K562 (cell line): Measurements from ENCODE around the gene TIMP1. TPM values are rescaled to one million over a fixed set of nuclear protein-coding genes. Genes with fewer than 3 reads are reported as not detected.

ENCODE experiments used
- BRCA1 ChIP-seq, 2 experiments: fragments of 450-650 bp in 1 of 2; sonication (generic) in 1 of 2; formaldehyde crosslinking in 1 of 2; IDR thresholded peaks; 2 replicates each; pipeline versions ENCODE4 v1.5.0 to v1.6.1; 2017 to 2020; ENCODE audit warnings: mild to moderate bottlenecking in 1 of 2, missing genetic modification reagents in 1 of 2
- BRD9 ChIP-seq: fragments of 450-650 bp; IDR thresholded peaks from 2 replicates; pipeline ENCODE4 v1.6.1; 2018; ENCODE audit warnings: low read depth; ENCODE audit not compliant: partially characterized antibody
- CBX2 ChIP-seq: fragments of 200-600 bp; sonication (generic); IDR thresholded peaks from one replicate; pipeline ENCODE4 v1.6.1; 2012; ENCODE audit warnings: mild to moderate bottlenecking, low read length, inconsistent platforms; ENCODE audit not compliant: insufficient read depth, poor library complexity, severe bottlenecking
- E2F8 ChIP-seq: fragments of 450-650 bp; IDR thresholded peaks from 2 replicates; pipeline ENCODE4 v1.7.1; 2018; ENCODE audit warnings: mild to moderate bottlenecking, low read depth; ENCODE audit not compliant: partially characterized antibody
- KAT2B ChIP-seq: IDR thresholded peaks from one replicate; pipeline ENCODE4 v1.6.1; 2012; ENCODE audit warnings: low read depth, mild to moderate bottlenecking, control low read depth, inconsistent platforms, low read length, moderate library complexity
- KAT8 ChIP-seq: fragments of 450-650 bp; IDR thresholded peaks from 2 replicates; pipeline ENCODE4 v1.6.1; 2016; ENCODE audit warnings: low read depth, mild to moderate bottlenecking
- MCM5 ChIP-seq: fragments of 450-650 bp; IDR thresholded peaks from 2 replicates; pipeline ENCODE4 v1.6.1; 2016; ENCODE audit warnings: low read depth
- NCOA4 ChIP-seq: fragments of 450-650 bp; IDR thresholded peaks from 2 replicates; pipeline ENCODE4 v1.6.1; 2018; ENCODE audit warnings: mild to moderate bottlenecking; ENCODE audit not compliant: partially characterized antibody
- NFXL1 ChIP-seq: fragments of 450-650 bp; formaldehyde crosslinking; IDR thresholded peaks from 2 replicates; pipeline ENCODE4 v1.4.0; 2021; ENCODE audit warnings: mild to moderate bottlenecking
- PATZ1 ChIP-seq: fragments of 250-450 bp; sonication (Bioruptor Pico); IDR thresholded peaks from 2 replicates; pipeline ENCODE4 v1.5.0; 2020; ENCODE audit warnings: mild to moderate bottlenecking, borderline replicate concordance
- RBM15 ChIP-seq: fragments of 200-400 bp; formaldehyde crosslinking; IDR thresholded peaks from 2 replicates; pipeline ENCODE4 v1.6.1; 2018; ENCODE audit warnings: mild to moderate bottlenecking, low read length, moderate library complexity; ENCODE audit not compliant: insufficient read depth
- SRF ChIP-seq, 2 experiments: fragments of 250-450, 450-650 bp in 1 of 2; sonication (Bioruptor Pico) in 1 of 2; sonication (generic) in 1 of 2; formaldehyde crosslinking; IDR thresholded peaks; 2 replicates each; pipeline versions ENCODE4 v1.5.0 to v1.5.1; 2020 to 2022; ENCODE audit warnings: mild to moderate bottlenecking in 1 of 2, missing genetic modification reagents in 1 of 2
- SRSF3 ChIP-seq: fragments of 200-400 bp; formaldehyde crosslinking; IDR thresholded peaks from 2 replicates; pipeline ENCODE4 v1.6.1; 2016; ENCODE audit warnings: mild to moderate bottlenecking, low read length, moderate library complexity; ENCODE audit not compliant: insufficient read depth
- TAF7 ChIP-seq: fragments of 450-650 bp; IDR thresholded peaks from 2 replicates; pipeline ENCODE4 v1.6.1; 2016; ENCODE audit warnings: missing genetic modification characterization, missing compliant biosample characterization
- TCF15 ChIP-seq: fragments of 250-450 bp; sonication (Bioruptor Pico); IDR thresholded peaks from 2 replicates; pipeline ENCODE4 v1.8.0; 2022; ENCODE audit warnings: moderate library complexity, mild to moderate bottlenecking, inconsistent platforms
- TSC22D4 ChIP-seq: fragments of 450-650 bp; IDR thresholded peaks from 2 replicates; pipeline ENCODE4 v1.6.1; 2016; ENCODE audit warnings: missing genetic modification characterization, missing biosample characterization, control low read depth
- ZNF354B ChIP-seq: fragments of 250-450 bp; sonication (Bioruptor Pico); IDR thresholded peaks from 2 replicates; pipeline ENCODE4 v1.4.0; 2020
- ZNF589 ChIP-seq: fragments of 200-800 bp; sonication (Bioruptor generic); IDR thresholded peaks from 2 replicates; pipeline ENCODE4 v1.6.1; 2016; ENCODE audit warnings: low read depth, missing genetic modification characterization, missing compliant biosample characterization
- ZNF655 ChIP-seq: fragments of 250-450 bp; sonication (Bioruptor Pico); IDR thresholded peaks from 2 replicates; pipeline ENCODE4 v1.5.0; 2021
- ZNF717 ChIP-seq: fragments of 250-450 bp; sonication (Bioruptor Pico); IDR thresholded peaks from 2 replicates; pipeline ENCODE4 v1.5.0; 2021
- polyA plus RNA-seq, 8 experiments: library from polyadenylated mRNA; depleted of rRNA in 4 of 8; stranded (reverse) in 5 of 8; unstranded in 3 of 8; fragments of >200 nt; fragmentation: Nextera tagmentation in 2 of 8; fragmentation: Illumina TruSeq in 1 of 8; extraction: Ambion mirVana in 2 of 8; extraction: Trizol in 1 of 8; gene quantifications; 2 replicates each; pipeline versions ENCODE4 v1.2.1 to v1.2.3, GENCODE V29; 2011 to 2014; ENCODE audit warnings: inconsistent platforms in 1 of 8, missing spikeins in 1 of 8
- total RNA-seq, 7 experiments: library from RNA; depleted of rRNA in 6 of 7; stranded (reverse); fragments of >200 nt in 6 of 7; fragmentation: Illumina TruSeq in 2 of 7; extraction: Trizol in 2 of 7; gene quantifications; 2 replicates each; pipeline versions ENCODE4 v1.2.1 to v1.2.3, GENCODE V29; 2011 to 2021; ENCODE audit warnings: low replicate concordance in 1 of 7

The TIMP1 gene
- total and polyA plus RNA-seq, 9 of the 15 experiments (the other 6 are each of a cell fraction or from before 2014, with no cell fraction given): 115 to 699 (median 273) TPM

- TF ChIP-seq KAT2B (no peak), BRCA1 (IDR thresholded peaks at IDR 0.05) (no peak), BRCA1 (CRISPR knock-in tag; IDR thresholded peaks at IDR 0.05) (no peak), NCOA4 (no peak), KAT8 (no peak), CBX2 (no peak), TAF7 (0 out of 2 replicates have a peak, but pooled peaks have one; percentile 38), TSC22D4 (tag) (no peak), BRD9 (no peak), SRF (CRISPR knock-in tag; IDR thresholded peaks at IDR 0.05) (no peak), RBM15 (no peak), ZNF589 (CRISPR knock-in tag) (0 out of 2 replicates have a peak, but pooled peaks have one; percentile 25), MCM5 (no peak), ZNF655 (CRISPR knock-in tag) (no peak), E2F8 (no peak), ZNF354B (CRISPR knock-in tag) (no peak), NFXL1 (CRISPR knock-in tag) (no peak), PATZ1 (CRISPR knock-in tag) (no peak), TCF15 (no peak), SRSF3 (no peak), ZNF717 (CRISPR knock-in tag) (no peak)
Observed at GRCh38 chrX:47581731-47582647, at the start of gene TIMP1 (continued).
